GM12878 (cell line): ENCODE results near the gene FTHL17. TPM values are rescaled to one million over a fixed set of nuclear protein-coding genes. Genes with fewer than 3 reads are reported as not detected.

Source experiments
- ATAC-seq: fragments of 200-7000 bp; cut with Tn5 transposase; 3 replicates; pipeline ENCODE4 v1.9.1; 2020; ENCODE audit warnings: mild to moderate bottlenecking, moderate library complexity
- BruUV-seq: library from RNA; stranded (reverse); fragments of 400-500 nt; replicated peaks from 2 replicates; lab custom pipeline; 2021; lab: Mats Ljungman, UMichigan
- CTCF ChIA-PET: fragments of 300-600 bp; sonication (Branson Sonifier 250); formaldehyde crosslinking; extraction: SDS; loops from one replicate; lab custom pipeline; 2021; ENCODE audit warnings: inconsistent platforms; lab: Yijun Ruan, JAX
- POLR2A ChIA-PET: fragments of 350-600 bp; formaldehyde crosslinking; extraction: SDS; loops from one replicate; lab custom pipeline; 2021; ENCODE audit warnings: inconsistent platforms; lab: Charles Lee
- RAD21 ChIA-PET: fragments of 300-600 bp; sonication (Branson Sonifier 250); formaldehyde crosslinking; loops from one replicate; lab custom pipeline; 2023; ENCODE audit warnings: antibody characterized with exemption; ENCODE audit not compliant: unreplicated experiment; lab: Charles Lee
- SMC1A ChIA-PET: fragments of 300-600 bp; sonication (Branson Sonifier 250); formaldehyde crosslinking; loops from one replicate; lab custom pipeline; 2023; ENCODE audit not compliant: unreplicated experiment, uncharacterized antibody; lab: Charles Lee
- DNase-seq: peaks from one replicate; pipeline ENCODE4 v3.0.0-alpha.2; 2011; ENCODE audit warnings: low read depth, low spot score
- FAIRE-seq: peaks from 3 replicates; lab custom pipeline; 2011; peaks lifted over from hg19 to GRCh38; lab: Jason Lieb, UNC
- H2AFZ ChIP-seq: 2 replicates; pipeline ENCODE4 v1.6.0; 2011; ENCODE audit warnings: low read depth, low read length, control low read depth; ENCODE audit not compliant: control insufficient read depth
- H3K27ac ChIP-seq: 2 replicates; pipeline ENCODE4 v1.5.1; 2011; ENCODE audit warnings: control low read depth; ENCODE audit not compliant: control insufficient read depth, insufficient read depth
- H3K27me3 ChIP-seq, 2 experiments: replicated peaks in 1 of 2; 2 replicates each; pipeline versions ENCODE4 v1.6.0 to v1.6.1; 2011; ENCODE audit warnings: low read length in 1 of 2; ENCODE audit not compliant: control insufficient read depth in 2 of 2, insufficient read depth in 2 of 2
- H3K36me3 ChIP-seq, 2 experiments: 2 replicates each; pipeline ENCODE4 v1.5.1; 2011; ENCODE audit warnings: low read length in 1 of 2; ENCODE audit not compliant: control insufficient read depth in 2 of 2, insufficient read depth in 2 of 2
- H3K4me1 ChIP-seq: 2 replicates; pipeline ENCODE4 v1.6.1; 2011; ENCODE audit warnings: mild to moderate bottlenecking, low read length, moderate library complexity, mixed read lengths; ENCODE audit not compliant: control insufficient read depth, insufficient read depth
- H3K4me2 ChIP-seq: 2 replicates; pipeline ENCODE4 v1.6.0; 2011; ENCODE audit warnings: control low read depth; ENCODE audit not compliant: control insufficient read depth, insufficient read depth
- H3K4me3 ChIP-seq: fragments of 200-600 bp; sonication (generic); 2 replicates; pipeline ENCODE4 v1.5.1; 2016
- H3K79me2 ChIP-seq: 2 replicates; pipeline ENCODE4 v1.6.0; 2011; ENCODE audit warnings: low read length; ENCODE audit not compliant: control insufficient read depth, insufficient read depth
- H3K9ac ChIP-seq: 2 replicates; pipeline ENCODE4 v1.8.0; 2011; ENCODE audit warnings: low read length, control low read depth, mixed read lengths; ENCODE audit not compliant: control insufficient read depth, insufficient read depth
- H3K9me3 ChIP-seq: replicated peaks from 3 replicates; pipeline ENCODE4 v1.5.1; 2011; ENCODE audit warnings: mild to moderate bottlenecking, low read length; ENCODE audit not compliant: control insufficient read depth, insufficient read depth
- H4K20me1 ChIP-seq: 2 replicates; pipeline ENCODE4 v1.6.0; 2011; ENCODE audit not compliant: control insufficient read depth, insufficient read depth
- BACH1 ChIP-seq: fragments of 450-650 bp; IDR thresholded peaks from 2 replicates; pipeline ENCODE4 v1.6.1; 2017; ENCODE audit warnings: mild to moderate bottlenecking, borderline replicate concordance
- BCL11A ChIP-seq: IDR thresholded peaks from 2 replicates; pipeline ENCODE4 v1.6.1; 2011; ENCODE audit warnings: low read depth, low read length
- CBFB ChIP-seq: IDR thresholded peaks from 2 replicates; pipeline ENCODE4 v1.6.1; 2016; ENCODE audit warnings: antibody characterized with exemption, low read depth
- CHD4 ChIP-seq: fragments of 200-600 bp; sonication (generic); IDR thresholded peaks from 2 replicates; pipeline ENCODE4 v1.6.1; 2016; ENCODE audit warnings: mild to moderate bottlenecking
- ZBTB11 ChIP-seq: fragments of 450-650 bp; formaldehyde crosslinking; IDR thresholded peaks from 2 replicates; pipeline ENCODE4 v1.5.0; 2022; ENCODE audit warnings: mild to moderate bottlenecking, missing genetic modification characterization
- ZBTB4 ChIP-seq: fragments of 450-650 bp; formaldehyde crosslinking; IDR thresholded peaks from 2 replicates; pipeline ENCODE4 v1.4.0; 2022; ENCODE audit warnings: mild to moderate bottlenecking, moderate library complexity
- WGBS: methylation state at CpG from one replicate; pipeline ENCODE4 v1.1.6; 2016; ENCODE audit warnings: low lambda C conversion rate; ENCODE audit not compliant: insufficient replicate concordance, insufficient coverage; ENCODE audit errors: missing lambda C conversion rate; 5-methylcytosine and 5-hydroxymethylcytosine counted together
- in situ Hi-C: fragments of 300-500 bp; cut with MboI; formaldehyde crosslinking; loops from 9 replicates; pipeline ENCODE4 v1.14.3; 2018; ENCODE audit warnings: mixed read lengths
- intact Hi-C: fragments of 100-400 bp; cut with micrococcal nuclease; formaldehyde crosslinking; loops from one replicate; pipeline ENCODE4 v1.14.2; 2022; ENCODE audit not compliant: unreplicated experiment
- polyA plus RNA-seq, 11 experiments: library from polyadenylated mRNA; depleted of rRNA in 4 of 11; unstranded in 6 of 11; stranded (reverse) in 5 of 11; fragments of >200 nt; fragmentation: Nextera tagmentation in 4 of 11; fragmentation: Illumina TruSeq in 1 of 11; extraction: Ambion mirVana in 4 of 11; extraction: Trizol in 1 of 11; gene quantifications; 1 replicate in 1 of 11; 2 replicates in 10 of 11; pipeline versions ENCODE4 v1.2.1 to v1.2.3, GENCODE V29; 2011 to 2016; ENCODE audit warnings: inconsistent platforms in 2 of 11, missing spikeins in 2 of 11, low read depth in 1 of 11
- total RNA-seq, 4 experiments: library from RNA; depleted of rRNA in 3 of 4; stranded (reverse); fragments of >200 nt in 3 of 4; fragmentation: Illumina TruSeq in 1 of 4; extraction: Trizol in 1 of 4; gene quantifications; 2 replicates each; pipeline versions ENCODE4 v1.2.1 to v1.2.3, GENCODE V29; 2013 to 2021

FTHL17 gene
- total and polyA plus RNA-seq, 10 of the 15 experiments (the other 5 are each of a cell fraction or from before 2014, with no cell fraction given) = not detected

- TF ChIP-seq BACH1 = no peak
- 0 out of 2 replicates have a peak, but pooled peaks have one; percentile 2 for TF ChIP-seq CBFB
- TF ChIP-seq, all 136 proteins: peak for 1
- ChIA-PET RAD21 (interaction anchor here (0.5 to 6.2 kb wide), 36 partner anchors 18 to 623 kb away, joined by 3 to 127 read pairs (median 4); no protein-coding TSS in a partner anchor), CTCF (interaction anchor here (0.7 to 8.8 kb wide), 44 partner anchors 8 to 619 kb away, joined by 3 to 187 read pairs (median 4); no protein-coding TSS in a partner anchor), POLR2A (interaction anchor here (0.7 kb wide), 1 partner anchor 174 kb away, joined by 3 read pairs; no protein-coding TSS in a partner anchor), SMC1A (interaction anchor here (0.6 to 11.6 kb wide), 42 partner anchors 8 to 810 kb away, joined by 3 to 213 read pairs (median 5); no protein-coding TSS in a partner anchor)
- Histone ChIP-seq H3K4me2 (no peak overlapping the region), H3K4me1 (no peaks in the 10 kb centered on the region), H3K27ac (no peak overlapping the region), H3K9me3 (no peaks in the 10 kb centered on the region), H4K20me1 (no peaks in the 10 kb centered on the region), H3K4me3 (no peak overlapping the region), H3K79me2 (no peaks in the 10 kb centered on the region), H3K36me3 (no peaks in the 10 kb centered on the region), H3K9ac (no peak overlapping the region), H2AFZ (no peak overlapping the region), H3K27me3 (no peaks in the 10 kb centered on the region)
- ATAC-seq (peak; percentile 55), FAIRE-seq (peak; percentile 69), DNase-seq (no peak)
- BruUV-seq = no TSS peak
- in situ Hi-C loops (loop anchor here (5.0 to 10.0 kb wide), 3 partner anchors 258 to 618 kb away; no protein-coding TSS in a partner anchor), intact Hi-C loops (loop anchor here (1.0 to 5.0 kb wide), 7 partner anchors 60 to 619 kb away; no protein-coding TSS in a partner anchor)
- WGBS = 22% methylated on average over 3 of the region's 3 CpGs
These were observed 32.5 kb downstream of the FTHL17 start for GRCh38 chrX:31039327-31039711.

GRCh38 chrX:31038575-31039326 is 33.1 kb downstream of the FTHL17 start:
- FAIRE-seq = no peak
- no TSS peak for BruUV-seq
- intact Hi-C loops (loop anchor here (1.0 to 5.0 kb wide), 7 partner anchors 61 to 620 kb away; no protein-coding TSS in a partner anchor), in situ Hi-C loops (loop anchor here (5.0 to 10.0 kb wide), 3 partner anchors 259 to 619 kb away; no protein-coding TSS in a partner anchor)
- ChIA-PET POLR2A (interaction anchor here (0.7 kb wide), 1 partner anchor 175 kb away, joined by 3 read pairs; no protein-coding TSS in a partner anchor), SMC1A (interaction anchor here (0.6 to 11.6 kb wide), 49 partner anchors 9 to 811 kb away, joined by 3 to 213 read pairs (median 4); no protein-coding TSS in a partner anchor), CTCF (interaction anchor here (0.6 to 8.8 kb wide), 62 partner anchors 9 to 624 kb away, joined by 3 to 187 read pairs (median 4); no protein-coding TSS in a partner anchor), RAD21 (interaction anchor here (0.5 to 6.2 kb wide), 41 partner anchors 8 to 624 kb away, joined by 3 to 127 read pairs (median 5); no protein-coding TSS in a partner anchor)
- H4K20me1 ChIP-seq = no peaks in the 10 kb centered on the region
- no peaks in the 10 kb centered on the region for H3K36me3 ChIP-seq
- H3K79me2 ChIP-seq = no peaks in the 10 kb centered on the region
- H3K27ac ChIP-seq = no peak overlapping the region
- ATAC-seq = peak; percentile 91
- no peak overlapping the region for H2AFZ ChIP-seq
- H3K27me3 ChIP-seq = no peaks in the 10 kb centered on the region
- no peaks in the 10 kb centered on the region for H3K4me1 ChIP-seq
- H3K4me3 ChIP-seq = no peak overlapping the region
- no peak overlapping the region for H3K4me2 ChIP-seq
- no peak overlapping the region for H3K9ac ChIP-seq
- no peaks in the 10 kb centered on the region for H3K9me3 ChIP-seq
- DNase-seq = no peak
- WGBS = 5% methylated on average over 6 of the region's 6 CpGs
- TF ChIP-seq ZBTB4 (CRISPR knock-in tag) (no peak), ZBTB11 (CRISPR knock-in tag) (no peak), CHD4 (no peak), BCL11A (no peak)
